IMR-90 (cell line): Measurements from ENCODE around the gene EPGN. TPM values are rescaled to one million over a fixed set of nuclear protein-coding genes. Genes with fewer than 3 reads are reported as not detected.

Experiments
- ATAC-seq: fragments of 200-7000 bp; cut with Tn5 transposase; 2 replicates; pipeline ENCODE4 v1.9.1; 2020; ENCODE audit warnings: low read depth, mild to moderate bottlenecking, moderate library complexity
- BruUV-seq: library from RNA; stranded (reverse); fragments of 400-500 nt; replicated peaks from 2 replicates; lab custom pipeline; 2021; lab: Mats Ljungman, UMichigan
- CTCF ChIA-PET: fragments of 300-600 bp; formaldehyde crosslinking; extraction: SDS; loops from one replicate; lab custom pipeline; 2021; ENCODE audit warnings: antibody characterized with exemption; lab: Yijun Ruan, JAX
- POLR2A ChIA-PET: fragments of 300-600 bp; sonication (Branson Sonifier 250); formaldehyde crosslinking; loops from one replicate; lab custom pipeline; 2022; ENCODE audit warnings: antibody characterized with exemption; ENCODE audit not compliant: unreplicated experiment; lab: Charles Lee
- DNase-seq: peaks from one replicate; pipeline ENCODE4 v3.0.0; 2013
- H2AFZ ChIP-seq: replicated peaks from 2 replicates; pipeline ENCODE3; 2013; ENCODE audit warnings: low read length, mild to moderate bottlenecking; ENCODE audit not compliant: poor library complexity
- H2AK5ac ChIP-seq: 2 replicates; pipeline ENCODE4 v1.6.1; 2013; ENCODE audit warnings: low read depth, low read length, inconsistent platforms
- H2AK9ac ChIP-seq: replicated peaks from 2 replicates; pipeline ENCODE3; 2013; ENCODE audit warnings: mild to moderate bottlenecking, low read depth, low read length, moderate library complexity; ENCODE audit not compliant: poor library complexity
- H2BK120ac ChIP-seq: 2 replicates; pipeline ENCODE4 v1.6.1; 2013; ENCODE audit warnings: low read depth, low read length, inconsistent platforms
- H2BK15ac ChIP-seq: 3 replicates; pipeline ENCODE4 v1.6.1; 2013; ENCODE audit warnings: low read depth, low read length, inconsistent platforms
- H2BK20ac ChIP-seq: 2 replicates; pipeline ENCODE4 v1.6.1; 2013; ENCODE audit warnings: low read depth, mild to moderate bottlenecking, inconsistent platforms, low read length, moderate library complexity
- H2BK5ac ChIP-seq: 2 replicates; pipeline ENCODE4 v1.6.1; 2013; ENCODE audit warnings: mild to moderate bottlenecking, low read depth, low read length, inconsistent platforms; ENCODE audit not compliant: poor library complexity, severe bottlenecking
- H3K14ac ChIP-seq: replicated peaks from 2 replicates; pipeline ENCODE4 v1.6.1; 2013; ENCODE audit warnings: low read depth, low read length, inconsistent platforms
- H3K18ac ChIP-seq: 2 replicates; pipeline ENCODE4 v1.6.1; 2013; ENCODE audit warnings: low read depth, low read length, control low read depth
- H3K23ac ChIP-seq: 2 replicates; pipeline ENCODE4 v1.6.1; 2013; ENCODE audit warnings: low read depth, low read length, inconsistent platforms
- H3K27ac ChIP-seq: 2 replicates; pipeline ENCODE4 v1.5.1; 2013; ENCODE audit warnings: mild to moderate bottlenecking, control low read depth, low read length; ENCODE audit not compliant: insufficient read depth
- H3K27me3 ChIP-seq: 2 replicates; pipeline ENCODE4 v1.6.1; 2013; ENCODE audit warnings: low read length; ENCODE audit not compliant: control insufficient read depth, insufficient read depth
- H3K36me3 ChIP-seq: 2 replicates; pipeline ENCODE4 v1.6.1; 2013; ENCODE audit warnings: low read length, mixed read lengths; ENCODE audit not compliant: control insufficient read depth, insufficient read depth
- H3K4ac ChIP-seq: 2 replicates; pipeline ENCODE4 v1.6.1; 2013; ENCODE audit warnings: low read depth, low read length, inconsistent platforms
- H3K4me1 ChIP-seq: 2 replicates; pipeline ENCODE4 v1.6.1; 2013; ENCODE audit warnings: low read length, mixed read lengths; ENCODE audit not compliant: control insufficient read depth, insufficient read depth
- H3K4me2 ChIP-seq: 2 replicates; pipeline ENCODE4 v1.6.1; 2013; ENCODE audit warnings: low read depth, mild to moderate bottlenecking, control low read depth, low read length, moderate library complexity
- H3K4me3 ChIP-seq: 2 replicates; pipeline ENCODE4 v1.5.1; 2013; ENCODE audit warnings: low read depth, mild to moderate bottlenecking, control low read depth, low read length, moderate library complexity; ENCODE audit not compliant: insufficient read depth
- H3K56ac ChIP-seq: 2 replicates; pipeline ENCODE4 v1.6.1; 2013; ENCODE audit warnings: low read length, inconsistent platforms; ENCODE audit not compliant: insufficient read depth; ENCODE audit errors: extremely low read depth
- H3K79me1 ChIP-seq, 2 experiments: 2 replicates each; pipeline ENCODE4 v1.6.1; 2013; ENCODE audit warnings: low read length in 2 of 2, inconsistent platforms in 1 of 2, low read depth in 1 of 2
- H3K9ac ChIP-seq: 2 replicates; pipeline ENCODE4 v1.6.1; 2013; ENCODE audit warnings: low read depth, low read length, control low read depth
- H3K9me1 ChIP-seq: 2 replicates; pipeline ENCODE4 v1.6.1; 2013; ENCODE audit warnings: low read length, inconsistent platforms; ENCODE audit not compliant: insufficient read depth
- H3K9me3 ChIP-seq: 2 replicates; pipeline ENCODE4 v1.6.1; 2013; ENCODE audit warnings: low read length; ENCODE audit not compliant: control insufficient read depth, insufficient read depth
- H4K20me1 ChIP-seq: 2 replicates; pipeline ENCODE4 v1.6.1; 2013; ENCODE audit warnings: low read length, inconsistent platforms; ENCODE audit not compliant: insufficient read depth
- H4K5ac ChIP-seq: 2 replicates; pipeline ENCODE4 v1.6.1; 2013; ENCODE audit warnings: mild to moderate bottlenecking, low read depth, low read length, control low read depth
- H4K8ac ChIP-seq, 2 experiments: 2 replicates each; pipeline ENCODE4 v1.6.1; 2013; ENCODE audit warnings: low read depth in 2 of 2, low read length in 2 of 2, control low read depth in 1 of 2, inconsistent platforms in 1 of 2
- H4K91ac ChIP-seq: 2 replicates; pipeline ENCODE4 v1.6.1; 2013; ENCODE audit warnings: low read depth, low read length, inconsistent platforms; ENCODE audit not compliant: insufficient read depth
- BHLHE40 ChIP-seq: fragments of 150-350 bp; IDR thresholded peaks from 2 replicates; pipeline ENCODE4 v1.6.1; 2016; ENCODE audit warnings: mild to moderate bottlenecking, low read depth, low read length
- CHD1 ChIP-seq: IDR thresholded peaks from 2 replicates; pipeline ENCODE4 v1.6.1; 2012; ENCODE audit warnings: low read depth, low read length, improper control_type of control experiment
- CTCF ChIP-seq: conservative IDR thresholded peaks from 2 replicates; pipeline ENCODE4 v1.5.1; 2012; ENCODE audit warnings: mild to moderate bottlenecking, low read depth, low read length, improper control_type of control experiment
- ELK1 ChIP-seq: fragments of 150-350 bp; IDR thresholded peaks from 2 replicates; pipeline ENCODE4 v1.6.1; 2016; ENCODE audit warnings: low read depth, mild to moderate bottlenecking, low read length, moderate library complexity, borderline replicate concordance
- FOS ChIP-seq: fragments of 150-350 bp; IDR thresholded peaks from 2 replicates; pipeline ENCODE4 v1.6.1; 2016; ENCODE audit warnings: low read depth, low read length
- MAFK ChIP-seq: IDR thresholded peaks from 2 replicates; pipeline ENCODE4 v1.6.1; 2012; ENCODE audit warnings: low read depth, low read length, improper control_type of control experiment
- MAZ ChIP-seq: IDR thresholded peaks from 2 replicates; pipeline ENCODE4 v1.6.1; 2012; ENCODE audit warnings: low read depth, mild to moderate bottlenecking, low read length, improper control_type of control experiment, moderate library complexity, borderline replicate concordance
- MXI1 ChIP-seq: IDR thresholded peaks from 2 replicates; pipeline ENCODE4 v1.6.1; 2012; ENCODE audit warnings: low read depth, mild to moderate bottlenecking, low read length, moderate library complexity, borderline replicate concordance
- POLR2A ChIP-seq: IDR thresholded peaks from 2 replicates; pipeline ENCODE4 v1.6.1; 2012; ENCODE audit warnings: mild to moderate bottlenecking, low read depth, low read length
- RAD21 ChIP-seq: IDR thresholded peaks from 2 replicates; pipeline ENCODE4 v1.6.1; 2012; ENCODE audit warnings: low read length, improper control_type of control experiment
- RCOR1 ChIP-seq: IDR thresholded peaks from 2 replicates; pipeline ENCODE4 v1.6.1; 2012; ENCODE audit warnings: mild to moderate bottlenecking, low read length, improper control_type of control experiment; ENCODE audit not compliant: insufficient replicate concordance
- RFX5 ChIP-seq: IDR thresholded peaks from 2 replicates; pipeline ENCODE4 v1.8.0; 2012; ENCODE audit warnings: low read depth, mild to moderate bottlenecking, low read length, moderate library complexity
- SMC3 ChIP-seq: fragments of 150-350 bp; IDR thresholded peaks from 2 replicates; pipeline ENCODE4 v1.6.1; 2016; ENCODE audit warnings: low read depth, mild to moderate bottlenecking, antibody characterized with exemption, low read length, moderate library complexity
- USF2 ChIP-seq: fragments of 150-350 bp; IDR thresholded peaks from 2 replicates; pipeline ENCODE4 v1.6.1; 2017; ENCODE audit warnings: mild to moderate bottlenecking, antibody characterized with exemption, low read length, low read depth
- WGBS, 2 experiments: methylation state at CpG; one replicate each; pipeline versions ENCODE4 v1.1.5 to v1.1.7; 2013; ENCODE audit warnings: missing lambda C conversion rate in 2 of 2; ENCODE audit not compliant: insufficient read length in 1 of 2; ENCODE audit errors: extremely low coverage in 2 of 2; 5-methylcytosine and 5-hydroxymethylcytosine counted together
- dilution Hi-C: fragments of 300-500 bp; cut with HindIII; formaldehyde crosslinking; loops from one replicate; pipeline ENCODE4 v1.14.3; 2018; ENCODE audit warnings: low sequenced_read_pairs; ENCODE audit not compliant: unreplicated experiment
- in situ Hi-C: fragments of 300-500 bp; cut with MboI; formaldehyde crosslinking; loops from 3 replicates; pipeline ENCODE4 v1.14.3; 2019; ENCODE audit warnings: low sequenced_read_pairs, inconsistent platforms, mixed read lengths
- intact Hi-C: fragments of 100-400 bp; cut with micrococcal nuclease; formaldehyde crosslinking; loops from 2 replicates; pipeline ENCODE4 v1.10.0; 2022
- polyA plus RNA-seq, 3 experiments: library from polyadenylated mRNA; depleted of rRNA; stranded (reverse); fragments of >200 nt; gene quantifications; 2 replicates each; pipeline ENCODE4 v1.2.3, GENCODE V29; 2012; ENCODE audit warnings: low replicate concordance in 1 of 3
- total RNA-seq: library from RNA; depleted of rRNA; stranded (reverse); fragments of >200 nt; gene quantifications from 2 replicates; pipeline ENCODE4 v1.2.3, GENCODE V29; 2012

Gene EPGN
- total and polyA plus RNA-seq, 2 of the 4 experiments (the other 2 are of a cell fraction) = 0.18 TPM; not detected in 1

GRCh38 chr4:74287164-74287563 lies 21.1 kb upstream of the EPGN start:
- Histone ChIP-seq H2BK120ac (no peak overlapping the region), H3K27ac (no peak overlapping the region), H3K56ac (no peak overlapping the region), H3K18ac (no peak overlapping the region), H3K9me1 (peaks cover 6% of the 10 kb centered on the region; the same call in 1 of the 2 replicates), H2BK20ac (no peak overlapping the region), H2AFZ (no peak overlapping the region), H2BK15ac (no peak overlapping the region), H2AK5ac (no peak overlapping the region), H3K4ac (no peak overlapping the region), H2BK5ac (no peak overlapping the region), H3K36me3 (no peaks in the 10 kb centered on the region), H3K27me3 (no peaks in the 10 kb centered on the region), H3K79me1 (no peaks in the 10 kb centered on the region), H3K9ac (no peak overlapping the region), H4K8ac (no peak overlapping the region), H3K14ac (no peak overlapping the region), H2AK9ac (no peak overlapping the region), H4K5ac (no peak overlapping the region), H3K4me2 (no peak overlapping the region), H3K4me3 (no peak overlapping the region), H3K9me3 (no peaks in the 10 kb centered on the region), H3K4me1 (peaks cover 4% of the 10 kb centered on the region), H4K91ac (no peak overlapping the region), H3K23ac (no peak overlapping the region), H4K20me1 (no peaks in the 10 kb centered on the region)
- BruUV-seq = no TSS peak
- no CpG with 5 or more reads among the region's 1 CpG for WGBS, 2 experiments
- DNase-seq = no peak
- no peak for TF ChIP-seq BHLHE40
- TF ChIP-seq MXI1 = no peak
- no peak for TF ChIP-seq MAFK
- TF ChIP-seq ELK1 = no peak
- TF ChIP-seq RFX5 = no peak
- no peak for TF ChIP-seq CHD1
- TF ChIP-seq RAD21 = no peak
- TF ChIP-seq FOS = no peak
- no peak for TF ChIP-seq RCOR1
- TF ChIP-seq SMC3 = no peak
- no peak for TF ChIP-seq USF2
- TF ChIP-seq MAZ = no peak
- TF ChIP-seq POLR2A = no peak
- no peak for TF ChIP-seq CTCF
- dilution Hi-C loops (no loop called here), intact Hi-C loops (no loop called here), in situ Hi-C loops (no loop called here)
- ATAC-seq = no peak
- ChIA-PET POLR2A (no interaction called here), CTCF (no interaction called here)
